ENCODE data around the gene CLMP. TPM values are rescaled to one million over a fixed set of nuclear protein-coding genes. Genes with fewer than 3 reads are reported as not detected.
"Not testable (repeated sequence)": the region's sequence is repeated elsewhere in the genome, so short reads cannot be mapped to it uniquely, and the experiment has no call there.

Gene CLMP
- polyA plus RNA-seq, 6 donors from 2014 or later: 0.20 to 0.38 (median 0.31) TPM; not detected in 3

GRCh38 chr11:123145661-123146060, 49.4 kb downstream of the CLMP start:
- Mint-ChIP-seq H3K27me3 (peaks cover 0 to 11% (median 4%) of the 10 kb centered on the region in 3 donors), H3K27ac (no peak overlapping the region), H3K36me3 (no peaks in the 10 kb centered on the region), H3K9me3 (peaks cover 0 to 3% (median 0%) of the 10 kb centered on the region in 7 donors), H3K4me3 (no peak overlapping the region), H3K4me1 (no peaks in the 10 kb centered on the region)
- no peak for ATAC-seq (ENCODE audit: low read depth in 2 of 2)
- DNase-seq: no peak

- no peak overlapping the region for H3K4me3 Mint-ChIP-seq
- no peaks in the 10 kb centered on the region for H3K4me1 Mint-ChIP-seq
- ATAC-seq (ENCODE audit: low read depth in 2 of 2) (no peak), DNase-seq (no peak)
- peaks cover 0 to 3% (median 0%) of the 10 kb centered on the region in 7 donors for H3K9me3 Mint-ChIP-seq
- no peaks in the 10 kb centered on the region for H3K36me3 Mint-ChIP-seq
- peaks cover 0 to 11% (median 4%) of the 10 kb centered on the region in 3 donors for H3K27me3 Mint-ChIP-seq
- H3K27ac Mint-ChIP-seq: no peak overlapping the region
Observed at GRCh38 chr11:123145220-123145619, 49.8 kb downstream of the CLMP start.

GRCh38 chr11:123144707-123145106, 50.3 kb downstream of the CLMP start:
- no peaks in the 10 kb centered on the region for H3K36me3 Mint-ChIP-seq
- no peaks in the 10 kb centered on the region for H3K4me1 Mint-ChIP-seq
- H3K9me3 Mint-ChIP-seq: peaks cover 0 to 3% (median 0%) of the 10 kb centered on the region in 7 donors
- no peak overlapping the region for H3K27ac Mint-ChIP-seq
- H3K4me3 Mint-ChIP-seq: no peak overlapping the region
- peaks cover 0 to 11% (median 4%) of the 10 kb centered on the region in 3 donors for H3K27me3 Mint-ChIP-seq
- DNase-seq (no peak), ATAC-seq (ENCODE audit: low read depth in 2 of 2) (no peak)

- no peaks in the 10 kb centered on the region for H3K36me3 Mint-ChIP-seq
- no peak overlapping the region for H3K4me3 Mint-ChIP-seq
- DNase-seq: no peak
- no peaks in the 10 kb centered on the region for H3K4me1 Mint-ChIP-seq
- peaks cover 0 to 3% (median 0%) of the 10 kb centered on the region in 7 donors for H3K9me3 Mint-ChIP-seq
- no peak for ATAC-seq (ENCODE audit: low read depth in 2 of 2)
- no peak overlapping the region for H3K27ac Mint-ChIP-seq
- H3K27me3 Mint-ChIP-seq: peaks cover 0 to 11% (median 4%) of the 10 kb centered on the region in 3 donors
Observed at GRCh38 chr11:123143921-123144320, 51.1 kb downstream of the CLMP start.

- H3K27ac Mint-ChIP-seq: no peak overlapping the region
- DNase-seq (no peak), ATAC-seq (ENCODE audit: low read depth in 2 of 2) (no peak)
- peaks cover 0 to 3% (median 0%) of the 10 kb centered on the region in 7 donors for H3K9me3 Mint-ChIP-seq
- no peaks in the 10 kb centered on the region for H3K4me1 Mint-ChIP-seq
- H3K36me3 Mint-ChIP-seq: no peaks in the 10 kb centered on the region
- peaks cover 0 to 11% (median 4%) of the 10 kb centered on the region in 3 donors for H3K27me3 Mint-ChIP-seq
- H3K4me3 Mint-ChIP-seq: peak overlapping the region in 1 of 8 donors; percentile 62
Observed at GRCh38 chr11:123143476-123143875, 51.6 kb downstream of the CLMP start.

- Mint-ChIP-seq H3K27me3 (no peaks in the 10 kb centered on the region), H3K27ac (no peak overlapping the region), H3K9me3 (no peaks in the 10 kb centered on the region), H3K4me3 (no peak overlapping the region), H3K4me1 (peaks cover 6 to 10% (median 8%) of the 10 kb centered on the region in 3 donors), H3K36me3 (no peaks in the 10 kb centered on the region)
- ATAC-seq (ENCODE audit: low read depth in 2 of 2) (no peak), DNase-seq (no peak)
Observed at GRCh38 chr11:123139206-123139605, 55.8 kb downstream of the CLMP start.

- no peak for ATAC-seq (ENCODE audit: low read depth in 2 of 2)
- no peaks in the 10 kb centered on the region for H3K27me3 Mint-ChIP-seq
Observed at GRCh38 chr11:123137431-123138224, 57.4 kb downstream of the CLMP start.

GRCh38 chr11:123135863-123136446, 59.1 kb downstream of the CLMP start:
- Mint-ChIP-seq H3K4me3 (no peak overlapping the region), H3K27me3 (no peaks in the 10 kb centered on the region), H3K4me1 (peaks cover 6 to 10% (median 8%) of the 10 kb centered on the region in 3 donors), H3K36me3 (no peaks in the 10 kb centered on the region), H3K27ac (no peak overlapping the region), H3K9me3 (no peaks in the 10 kb centered on the region)
- DNase-seq (no peak), ATAC-seq (ENCODE audit: low read depth in 2 of 2) (no peak)

More at GRCh38 chr11:123137431-123138224, 57.4 kb downstream of the CLMP start:
- no peak for DNase-seq
- peaks cover 6 to 10% (median 8%) of the 10 kb centered on the region in 3 donors for H3K4me1 Mint-ChIP-seq
- H3K27ac Mint-ChIP-seq: peak overlapping the region in 1 of 6 donors; percentile 20
- no peaks in the 10 kb centered on the region for H3K36me3 Mint-ChIP-seq
- H3K4me3 Mint-ChIP-seq: peak overlapping the region in 6 of 8 donors; percentile 20 to 83 (median 54)
- H3K9me3 Mint-ChIP-seq: no peaks in the 10 kb centered on the region

- peaks cover 4 to 5% (median 5%) of the 10 kb centered on the region in 3 donors for H3K4me1 Mint-ChIP-seq
- no peaks in the 10 kb centered on the region for H3K36me3 Mint-ChIP-seq
- no peak for DNase-seq
- H3K4me3 Mint-ChIP-seq: no peak overlapping the region
- H3K27ac Mint-ChIP-seq: peak overlapping the region in 1 of 6 donors; percentile 3
- H3K27me3 Mint-ChIP-seq: no peaks in the 10 kb centered on the region
- no peak for ATAC-seq (ENCODE audit: low read depth in 2 of 2)
- no peaks in the 10 kb centered on the region for H3K9me3 Mint-ChIP-seq
Observed at GRCh38 chr11:123132881-123133280, 62.2 kb downstream of the CLMP start.

GRCh38 chr11:123132034-123132766, 62.8 kb downstream of the CLMP start:
- H3K4me3 Mint-ChIP-seq; H3K4me1 Mint-ChIP-seq; ATAC-seq (ENCODE audit: low read depth in 2 of 2); H3K36me3 Mint-ChIP-seq; H3K9me3 Mint-ChIP-seq; DNase-seq; H3K27ac Mint-ChIP-seq; H3K27me3 Mint-ChIP-seq: not testable (repeated sequence)

GRCh38 chr11:123129920-123130319, 65.1 kb downstream of the CLMP start:
- H3K9me3 Mint-ChIP-seq: no peaks in the 10 kb centered on the region
- H3K27me3 Mint-ChIP-seq: peaks cover 0 to 9% (median 6%) of the 10 kb centered on the region in 3 donors
- no peak overlapping the region for H3K4me3 Mint-ChIP-seq
- no peak for ATAC-seq (ENCODE audit: low read depth in 2 of 2)
- no peak overlapping the region for H3K27ac Mint-ChIP-seq
- H3K4me1 Mint-ChIP-seq: no peaks in the 10 kb centered on the region
- DNase-seq: no peak
- H3K36me3 Mint-ChIP-seq: no peaks in the 10 kb centered on the region

GRCh38 chr11:123125169-123125568, 69.9 kb downstream of the CLMP start:
- Mint-ChIP-seq H3K27ac (no peak overlapping the region), H3K4me1 (peaks cover 0 to 4% (median 0%) of the 10 kb centered on the region in 3 donors), H3K4me3 (no peak overlapping the region), H3K9me3 (no peaks in the 10 kb centered on the region), H3K36me3 (no peaks in the 10 kb centered on the region), H3K27me3 (peaks cover 6 to 29% (median 21%) of the 10 kb centered on the region in 3 donors)
- no peak for DNase-seq
- no peak for ATAC-seq (ENCODE audit: low read depth in 2 of 2)

GRCh38 chr11:123122852-123123251, 72.2 kb downstream of the CLMP start:
- Mint-ChIP-seq H3K27me3 (peaks cover 9 to 29% (median 21%) of the 10 kb centered on the region in 3 donors), H3K4me3 (no peak overlapping the region), H3K27ac (no peak overlapping the region), H3K9me3 (no peaks in the 10 kb centered on the region), H3K4me1 (peaks cover 0 to 4% (median 0%) of the 10 kb centered on the region in 3 donors), H3K36me3 (no peaks in the 10 kb centered on the region)
- DNase-seq (no peak), ATAC-seq (ENCODE audit: low read depth in 2 of 2) (no peak)
